GM18507 (cell line): ENCODE measurements around the gene KXD1.
A peak's percentile ranks its signal among the peaks of the same experiment; 100 is the strongest.
"Not testable (repeated sequence)": the region's sequence is repeated elsewhere in the genome, so short reads cannot be mapped to it uniquely, and the experiment has no call there.

Source experiments
- DNase-seq: peaks from one replicate; pipeline ENCODE4 v3.0.0; 2011; ENCODE audit warnings: low read depth; ENCODE audit not compliant: insufficient read length; ENCODE audit errors: extremely low spot score
- FAIRE-seq: peaks from 2 replicates; lab custom pipeline; 2011; peaks lifted over from hg19 to GRCh38; lab: Jason Lieb, UNC

Gene KXD1, protein sequence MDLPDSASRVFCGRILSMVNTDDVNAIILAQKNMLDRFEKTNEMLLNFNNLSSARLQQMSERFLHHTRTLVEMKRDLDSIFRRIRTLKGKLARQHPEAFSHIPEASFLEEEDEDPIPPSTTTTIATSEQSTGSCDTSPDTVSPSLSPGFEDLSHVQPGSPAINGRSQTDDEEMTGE

DNA sequence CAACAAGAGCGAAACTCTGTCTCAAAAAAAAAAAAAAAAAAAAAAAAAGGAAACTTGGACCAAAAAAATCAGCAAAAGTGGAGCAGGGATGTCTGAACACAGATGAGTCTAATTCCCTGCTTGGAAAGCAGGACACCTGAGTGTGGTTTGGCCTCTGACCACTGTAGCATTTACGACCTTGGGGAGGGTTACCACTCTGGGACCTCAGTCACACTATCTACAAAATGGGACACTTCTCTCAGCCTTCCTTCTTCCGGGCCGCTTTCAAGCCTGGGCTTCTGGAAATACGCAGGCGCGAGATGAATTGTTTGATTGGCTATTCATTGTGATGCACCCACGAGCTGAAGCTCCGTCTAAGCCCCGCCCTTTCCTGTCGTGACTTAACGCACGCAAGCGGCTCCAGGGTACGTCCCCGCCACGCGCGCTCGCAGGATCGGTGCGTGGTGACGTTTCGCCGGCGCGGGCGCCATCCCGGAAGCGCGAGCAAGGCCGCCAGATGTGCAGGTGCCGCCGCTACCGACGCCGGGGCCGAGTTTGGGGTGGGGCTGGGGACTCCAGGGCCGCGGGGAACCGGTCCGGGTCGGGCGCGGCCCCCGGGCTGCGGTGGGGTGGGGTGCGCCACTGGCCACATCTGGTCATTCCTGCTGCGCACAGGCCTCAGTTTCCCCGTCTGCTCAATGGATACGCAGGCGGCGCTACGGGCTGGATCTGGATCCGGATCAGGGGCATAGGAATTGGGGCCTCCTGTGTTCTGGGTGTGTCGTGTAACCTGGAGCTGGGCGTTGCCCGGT, at the start of gene KXD1:
TSS of gene KXD1 (plus strand) at position 460 of the 791 bp plus-strand sequence. CDS start 4,187 bp downstream, outside the sequence.
- FAIRE-seq (peak; percentile 100), DNase-seq (peak; percentile 95)

DNA sequence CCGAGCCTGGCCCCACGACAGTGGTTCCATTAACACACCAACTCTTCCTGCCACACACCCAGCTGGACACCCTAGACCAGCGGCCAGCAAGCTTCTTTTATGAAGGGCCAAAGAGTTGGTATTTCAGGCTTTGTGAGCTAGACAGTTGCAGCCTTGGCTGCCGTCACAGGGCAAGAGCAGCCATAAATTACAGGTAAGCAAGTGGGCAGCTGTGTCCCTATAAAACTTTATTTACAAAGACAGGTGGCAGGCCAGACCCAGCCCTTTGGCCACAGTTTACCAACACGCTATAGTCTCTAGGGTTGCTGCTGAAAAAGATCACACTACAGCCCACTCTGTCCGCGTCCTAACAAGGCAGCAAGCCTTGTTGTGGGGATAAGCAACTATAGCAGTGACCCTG, 49.1 kb upstream of the KXD1 start:
- FAIRE-seq (no peak), DNase-seq (no peak)

DNA sequence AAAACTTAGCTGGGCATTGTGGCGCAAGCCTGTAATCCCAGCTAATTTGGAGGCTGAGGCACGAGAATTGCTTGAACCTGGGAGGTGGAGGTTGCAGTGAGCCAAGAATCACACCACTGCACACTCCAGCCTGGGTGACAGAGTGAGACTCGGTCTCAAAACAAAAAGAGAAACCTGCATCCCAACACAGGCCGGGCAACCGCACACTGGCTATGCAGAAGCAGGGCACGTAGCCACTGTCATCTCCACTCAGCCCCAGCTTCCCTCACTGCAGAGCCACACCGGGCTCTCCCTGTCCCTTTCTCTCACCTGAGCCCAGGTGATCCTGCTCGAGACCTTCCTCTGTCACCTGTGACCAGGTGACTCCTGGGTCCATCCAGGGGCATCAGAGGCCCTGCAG, 47.5 kb upstream of the KXD1 start:
- FAIRE-seq: no peak
- DNase-seq: no peak

DNA sequence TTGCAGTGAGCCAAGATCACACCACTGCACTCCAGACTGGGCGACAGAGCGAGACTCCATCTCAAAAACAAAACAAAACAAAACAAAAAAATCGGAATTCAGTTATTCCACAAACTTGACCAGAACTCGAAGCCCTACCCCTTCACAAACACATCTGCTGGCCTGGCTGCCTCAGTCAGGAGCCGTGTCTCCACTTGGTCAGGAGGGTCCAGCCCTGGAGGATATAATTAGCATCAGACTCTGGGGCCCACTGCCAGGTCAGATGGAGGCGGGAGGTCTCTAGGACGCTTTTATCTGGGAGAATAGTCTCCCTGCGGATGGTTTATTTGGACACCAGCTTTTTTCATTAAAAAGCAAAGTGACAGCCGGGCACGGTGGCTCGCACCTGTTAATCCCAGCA, 43.8 kb upstream of the KXD1 start:
- no peak for FAIRE-seq
- no peak for DNase-seq

DNA sequence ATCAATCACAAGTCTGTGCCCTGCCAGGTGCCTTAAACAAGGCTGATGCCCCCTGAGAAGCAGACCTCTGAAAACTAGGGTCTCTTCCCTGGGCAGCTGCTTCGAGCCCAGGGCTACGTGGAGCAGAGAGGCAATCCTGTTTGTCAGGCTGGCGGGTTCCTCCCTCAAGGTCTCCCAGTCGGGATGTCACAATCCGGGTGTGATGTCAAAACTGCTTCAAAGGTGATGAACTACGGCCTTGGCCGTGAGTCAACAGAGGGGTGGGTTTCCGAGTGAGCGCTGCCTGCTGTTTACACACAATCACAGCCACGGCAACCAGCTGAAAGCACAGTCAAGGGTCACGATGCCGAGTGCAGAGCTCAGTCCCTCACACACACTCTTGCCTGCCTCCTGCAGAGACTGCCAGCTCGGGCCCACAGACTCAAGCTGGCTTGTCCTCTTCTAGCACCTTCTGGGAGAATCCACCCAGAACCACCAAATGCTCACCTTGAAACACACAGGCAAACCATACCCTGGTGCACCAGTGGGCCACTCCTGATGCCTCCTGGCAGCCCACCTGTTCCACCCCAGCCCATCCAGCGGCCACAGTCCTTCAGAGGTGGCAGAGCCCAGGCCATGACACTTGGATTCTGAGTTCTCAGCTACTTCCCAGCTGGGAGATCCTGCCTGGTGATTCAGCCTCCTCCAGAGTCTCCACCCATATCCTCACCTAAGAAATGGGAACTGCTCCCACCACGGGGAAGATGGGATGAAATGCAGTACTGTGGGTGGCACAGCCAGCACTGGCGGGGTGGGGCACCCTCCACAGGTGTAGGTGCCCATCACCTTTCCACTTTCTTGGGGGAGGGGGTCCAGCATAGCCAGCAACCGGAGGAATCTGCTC, 42.6 kb upstream of the KXD1 start:
- no peak for DNase-seq
- no peak for FAIRE-seq

DNA sequence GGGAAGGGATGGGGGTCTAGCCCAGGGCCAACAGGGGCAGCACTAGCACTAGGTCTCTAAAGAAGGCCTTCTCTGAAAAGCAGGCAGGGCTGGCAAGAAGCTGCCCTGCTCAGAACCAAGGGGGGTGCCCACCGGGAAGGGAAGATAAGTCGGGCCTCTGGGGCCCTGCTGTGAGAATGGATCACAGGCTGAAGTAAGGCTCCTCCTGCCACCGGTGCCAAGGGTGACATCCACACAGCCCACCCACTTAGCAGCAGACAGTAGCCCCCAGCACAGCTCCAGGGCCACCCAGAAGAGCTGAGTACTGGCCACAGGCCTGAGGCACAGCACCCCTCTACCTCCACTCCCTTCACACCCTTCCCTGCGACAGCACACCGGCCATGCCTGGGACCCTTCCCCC, 41.7 kb upstream of the KXD1 start:
- DNase-seq: no peak
- no peak for FAIRE-seq

DNA sequence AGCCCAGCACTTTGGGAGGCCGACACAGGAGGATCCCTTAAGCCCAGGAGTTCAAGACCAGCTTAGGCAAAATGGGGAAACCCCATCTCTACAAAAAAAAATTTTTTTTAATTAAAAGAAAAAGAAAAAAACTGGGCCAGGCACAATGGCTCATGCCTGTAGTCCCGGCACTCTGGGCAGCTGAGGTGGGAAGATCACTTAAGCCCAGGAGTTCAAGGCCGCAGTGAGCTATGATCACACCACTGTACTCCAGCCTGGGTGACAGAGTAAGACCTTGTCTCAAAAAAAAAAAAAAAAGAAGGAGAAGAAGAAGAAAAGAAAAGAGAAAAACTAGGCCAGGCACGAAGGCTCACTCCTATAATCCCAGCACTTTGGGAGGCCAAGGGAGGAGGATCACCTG, 40.1 kb upstream of the KXD1 start:
- FAIRE-seq: no peak
- DNase-seq: no peak

DNA sequence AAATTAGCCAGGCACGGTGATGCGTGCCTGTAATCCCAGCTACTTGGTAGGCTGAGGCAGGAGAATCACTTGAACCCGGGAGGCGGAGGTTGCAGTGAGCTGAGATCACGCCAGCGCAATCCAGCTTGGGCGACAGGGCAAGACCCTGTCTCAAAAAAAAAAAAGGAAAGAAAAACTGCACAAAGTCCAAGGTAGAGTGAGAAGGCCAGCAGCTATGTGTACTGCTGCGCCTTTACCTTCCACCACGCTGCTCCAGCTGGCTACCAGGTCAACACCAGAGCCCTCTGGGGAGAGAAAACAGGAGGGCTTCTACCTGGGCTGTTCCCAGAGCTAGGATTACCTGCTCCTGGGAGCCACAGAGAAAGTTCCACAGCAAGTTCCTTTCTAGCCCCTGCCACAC, 39.0 kb upstream of the KXD1 start:
- FAIRE-seq: no peak

DNA sequence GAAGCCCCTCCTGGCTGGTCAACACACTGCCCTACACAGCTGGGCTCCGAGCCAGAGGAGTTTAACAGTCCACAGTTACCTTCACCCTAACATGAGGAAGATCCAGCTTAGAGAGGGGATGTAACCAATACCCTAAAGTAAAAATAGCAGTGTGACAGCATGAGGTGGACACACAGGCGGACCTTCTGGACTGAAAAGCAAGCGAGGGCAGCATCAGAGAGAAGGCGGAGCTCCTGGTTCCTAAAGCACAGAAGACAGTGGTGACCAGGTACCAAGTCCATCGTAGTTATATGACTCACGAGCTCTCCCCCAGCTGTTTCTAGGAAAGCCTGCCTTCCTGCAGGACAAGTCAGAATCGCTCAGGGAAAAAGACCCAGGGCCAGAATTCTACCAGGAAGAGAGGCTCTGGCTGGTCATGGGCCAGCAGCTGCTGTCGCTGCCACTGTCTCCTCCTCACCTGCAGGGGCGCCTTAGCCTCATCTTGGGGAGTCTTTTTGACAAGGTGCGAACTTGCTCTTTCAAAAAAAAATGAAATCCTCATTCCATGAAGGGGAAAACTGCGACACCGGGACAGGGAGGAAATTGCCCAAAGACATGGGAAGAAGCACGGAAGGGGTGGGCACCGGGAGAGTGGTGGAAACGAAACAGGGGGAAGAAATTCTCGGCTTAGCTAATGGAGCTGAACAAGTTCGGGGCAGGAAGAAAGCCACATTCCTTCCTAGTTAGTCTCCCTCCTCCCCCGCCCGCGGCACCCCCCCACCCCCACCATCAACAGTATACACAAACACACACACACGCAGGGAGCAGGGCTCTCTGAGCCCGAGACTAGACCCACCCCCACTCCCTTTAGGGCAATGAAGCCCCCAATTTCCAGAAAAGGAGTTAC, 37.5 kb upstream of the KXD1 start:
- FAIRE-seq (peak; percentile 91), DNase-seq (no peak)

More for the DNA sequence above, 39.0 kb upstream of the KXD1 start:
- DNase-seq: no peak

DNA sequence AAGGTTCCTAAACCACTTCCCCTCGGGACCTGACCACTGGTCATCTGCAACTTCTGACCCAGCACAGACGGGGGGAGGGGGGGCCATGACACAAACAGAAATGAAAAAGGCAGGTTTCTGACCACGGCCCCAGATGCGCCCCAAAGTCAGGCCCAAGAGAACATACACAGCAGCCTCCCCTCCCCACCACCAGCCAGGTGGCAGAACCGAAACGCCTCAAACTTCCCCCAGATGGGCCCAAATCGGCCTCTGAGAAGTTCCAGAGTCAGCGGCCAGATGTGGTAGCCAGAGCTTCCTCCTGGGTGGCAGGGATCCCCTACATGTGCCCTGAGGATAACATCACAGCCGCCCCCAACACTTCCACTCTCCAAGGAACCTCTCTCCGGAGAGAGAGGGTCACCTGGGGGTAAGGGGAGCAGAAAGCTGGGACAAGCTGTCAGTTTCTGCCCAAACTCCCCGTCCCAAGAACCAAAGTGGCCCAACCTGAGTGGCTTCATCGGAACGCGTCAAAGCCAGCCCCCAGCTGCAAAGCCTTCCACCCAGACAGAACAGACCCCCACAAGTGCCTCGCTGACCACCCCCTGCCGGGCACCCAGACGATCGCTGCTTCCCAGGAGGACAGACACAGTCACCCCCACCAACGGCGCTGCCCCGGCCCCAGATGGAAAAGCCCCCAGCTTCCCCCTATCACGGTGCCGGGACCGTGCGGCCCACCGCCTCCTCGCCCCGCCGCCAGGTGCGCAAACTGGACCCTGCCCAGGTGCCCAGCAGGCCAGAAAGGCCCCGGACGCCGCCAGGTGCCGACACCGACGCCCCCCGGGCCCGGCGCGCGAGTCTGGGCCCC, 36.6 kb upstream of the KXD1 start:
- DNase-seq: no peak
- FAIRE-seq: peak; percentile 78

DNA sequence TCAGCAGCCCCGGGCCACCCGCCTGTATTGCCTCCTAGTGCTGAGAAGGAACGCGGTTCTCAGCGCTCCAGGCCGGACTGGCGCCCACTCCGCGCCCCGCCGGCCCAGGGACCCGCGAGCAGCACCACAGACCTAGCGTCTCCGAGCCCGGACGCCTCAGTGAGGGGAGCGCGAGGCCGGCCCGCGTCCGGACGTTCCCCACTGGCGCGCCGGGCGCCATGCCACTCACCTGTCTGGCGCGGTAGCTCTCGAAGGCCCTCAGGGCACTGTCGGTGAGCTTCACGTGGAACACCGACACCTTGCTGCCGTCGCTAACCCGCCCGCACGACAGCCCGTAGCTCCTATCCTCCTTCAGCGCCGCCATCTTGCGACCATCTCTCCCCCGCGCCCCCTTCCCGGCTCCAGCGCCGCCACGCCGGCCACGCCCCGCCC, 36.0 kb upstream of the KXD1 start, which contains the start of gene ELL:
TSS of gene ELL (minus strand) at position 379 of the 432 bp plus-strand sequence. CDS start at position 364, 15 bp downstream.
- FAIRE-seq (no peak), DNase-seq (no peak)

DNA sequence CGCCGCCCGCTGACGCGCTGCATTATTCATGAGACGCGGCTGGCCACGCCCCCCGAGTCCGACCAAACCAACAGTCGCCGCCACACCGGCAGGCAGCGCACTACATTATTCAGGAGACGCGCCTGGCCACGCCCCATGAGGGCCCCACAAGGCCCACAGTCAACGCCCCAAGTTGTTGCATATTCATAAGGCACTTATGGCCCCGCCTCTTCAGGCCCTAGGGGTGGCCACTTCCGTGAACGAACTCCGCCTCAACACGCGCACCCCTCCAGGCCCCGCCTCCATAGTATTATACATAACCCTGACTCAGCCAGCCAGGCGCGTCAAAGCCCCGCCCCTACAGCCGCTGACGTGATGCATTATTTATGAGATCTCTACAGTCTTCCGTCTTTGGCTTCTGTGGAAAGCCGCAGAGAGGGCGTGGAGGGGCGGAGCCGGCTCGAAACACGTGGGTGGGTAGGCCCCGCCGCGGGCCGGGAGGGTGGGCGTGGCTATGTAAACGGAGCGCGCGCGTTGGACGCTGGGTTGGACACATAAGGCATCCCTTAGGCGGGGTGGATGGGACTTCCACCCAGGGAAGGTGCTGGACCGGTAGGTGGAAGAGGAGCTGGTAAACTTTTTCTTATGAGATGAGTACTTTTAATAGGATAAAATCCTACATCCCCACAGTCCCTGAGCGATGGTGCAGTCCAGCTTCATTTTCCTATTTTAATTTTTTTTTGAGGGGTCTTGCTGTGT, 35.4 kb upstream of the KXD1 start:
- DNase-seq: peak; percentile 93
- FAIRE-seq: peak; percentile 100

DNA sequence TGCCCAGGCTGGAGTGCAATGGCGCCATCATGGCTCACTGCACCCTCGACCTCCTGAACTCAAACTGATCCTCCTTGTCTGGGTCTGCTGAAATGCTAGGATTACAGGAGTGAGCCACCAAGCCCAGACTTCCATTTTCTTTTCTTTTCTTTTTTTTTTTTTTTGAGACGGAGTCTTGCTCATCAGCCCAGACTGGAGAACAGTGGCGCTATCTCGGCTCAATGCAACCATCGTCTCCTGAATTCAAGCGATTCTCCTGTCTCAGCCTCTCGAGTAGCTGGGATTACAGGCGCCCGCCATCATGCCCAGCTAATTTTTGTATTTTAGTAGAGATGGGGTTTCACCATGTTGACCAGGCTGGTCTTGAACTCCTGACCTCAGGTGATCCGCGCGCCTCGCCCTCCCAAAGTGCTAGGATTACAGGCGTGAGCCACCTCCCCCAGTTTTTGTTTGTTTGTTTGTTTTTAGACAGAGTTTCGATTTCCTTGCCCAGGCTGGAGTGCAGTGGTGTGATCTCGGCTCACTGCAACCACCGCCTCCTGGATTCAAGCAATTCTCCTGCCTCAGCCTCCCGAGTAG, 34.7 kb upstream of the KXD1 start:
- not testable (repeated sequence) for FAIRE-seq, DNase-seq

DNA sequence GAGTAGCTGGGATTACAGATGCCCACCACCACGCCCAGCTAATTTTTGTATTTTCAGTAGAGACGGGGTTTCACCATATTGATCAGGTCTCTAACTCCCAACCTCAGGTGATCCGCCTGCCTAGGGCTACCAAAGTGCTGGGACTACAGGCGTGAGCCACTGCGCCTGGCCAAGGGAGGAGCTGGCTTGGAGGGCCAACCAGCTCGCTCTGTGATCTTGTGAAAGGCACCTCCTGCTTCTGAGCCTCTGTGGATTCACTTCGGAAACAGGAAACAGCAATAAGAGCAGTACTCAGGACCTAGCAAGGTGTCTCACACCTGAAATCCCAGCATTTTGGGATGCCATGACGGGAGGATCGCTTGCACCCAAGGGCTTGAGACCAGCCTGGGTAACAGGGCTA, 33.8 kb upstream of the KXD1 start:
- no peak for DNase-seq
- no peak for FAIRE-seq

DNA sequence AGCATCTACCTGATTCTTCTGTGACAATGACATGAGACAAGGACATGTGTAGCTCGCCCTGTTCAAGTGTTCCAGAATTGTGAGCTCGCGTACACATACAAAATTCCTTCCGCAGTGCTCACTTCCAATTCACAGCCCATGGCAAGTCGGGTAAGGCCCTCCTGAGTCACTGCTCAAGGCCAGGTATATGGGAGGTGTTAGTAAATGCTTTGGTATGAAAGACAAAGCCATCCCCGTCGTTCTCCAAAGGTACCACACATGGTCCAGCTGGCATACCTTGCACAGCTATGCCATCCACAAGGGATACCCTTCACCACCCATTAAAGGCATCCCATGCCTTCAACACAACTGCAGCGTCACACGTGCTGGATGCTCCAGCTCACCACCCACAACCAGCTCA, 31.4 kb upstream of the KXD1 start:
- FAIRE-seq (no peak), DNase-seq (no peak)

DNA sequence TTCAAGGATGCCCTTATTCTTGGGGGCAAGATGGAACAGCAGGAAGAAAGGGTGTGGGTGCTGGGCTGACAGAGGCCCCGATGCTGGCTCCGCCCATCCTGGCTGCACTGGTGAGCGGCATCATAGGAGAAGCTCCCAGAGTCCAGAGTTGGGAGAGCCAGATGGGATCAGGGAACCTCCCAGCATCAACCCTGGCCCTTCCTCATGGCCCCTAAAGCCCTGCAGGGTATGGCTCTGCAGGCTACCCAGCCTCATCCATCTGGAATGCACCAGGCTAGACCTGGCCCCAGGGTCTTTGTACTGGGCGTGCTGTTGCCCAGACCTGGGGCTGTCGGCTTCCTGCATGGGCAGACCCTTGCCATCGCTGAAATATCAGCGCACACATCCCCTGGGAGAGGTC, 27.9 kb upstream of the KXD1 start:
- DNase-seq: no peak
- no peak for FAIRE-seq

DNA sequence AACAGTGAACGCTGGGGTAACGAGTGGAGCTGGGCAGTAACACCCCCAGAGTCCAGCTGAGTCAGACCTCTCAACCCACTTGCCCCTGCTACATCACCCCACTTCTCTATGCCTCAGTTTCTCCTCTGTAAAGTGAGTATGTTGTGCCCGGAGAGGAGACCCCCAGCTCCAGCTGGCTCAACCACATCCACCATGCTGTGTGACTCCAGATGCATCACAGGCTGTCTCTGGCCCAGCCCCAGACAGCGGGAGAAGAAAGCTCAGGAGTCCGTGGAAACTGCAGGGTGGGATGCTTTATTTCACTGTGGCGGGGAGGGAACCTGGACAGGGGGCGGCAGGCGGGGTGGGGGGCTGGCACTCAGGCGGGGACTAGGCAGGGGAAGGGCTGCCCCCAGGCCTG, 26.2 kb upstream of the KXD1 start:
- DNase-seq (no peak), FAIRE-seq (no peak)
